Cardiac fibroblast (primary cell): ENCODE measurements around the gene IRF7.

ENCODE experiments used
- DNase-seq, 2 donors: peaks; one replicate each; pipeline versions ENCODE4 v3.0.0 to v3.0.0-alpha.2; 2010; ENCODE audit warnings: low read depth in 2 of 2
- H3K4me3 ChIP-seq, 2 donors: replicated peaks in 1 of 2; 1 replicate in 1 of 2; 2 replicates in 1 of 2; pipeline ENCODE4 v1.5.1; 2011; ENCODE audit warnings: low read depth in 2 of 2, low read length in 2 of 2, mild to moderate bottlenecking in 2 of 2, moderate library complexity in 1 of 2
- TF ChIP-seq, protein P1 (sequence below): IDR thresholded peaks from one replicate; pipeline ENCODE4 v1.5.1; 2011; ENCODE audit warnings: low read depth, mild to moderate bottlenecking, low read length, inconsistent platforms

The IRF7 gene

GRCh38 chr11:611001-611996, 4.5 kb downstream of the IRF7 start:
- no peak for DNase-seq
- TF ChIP-seq, protein P1, sequence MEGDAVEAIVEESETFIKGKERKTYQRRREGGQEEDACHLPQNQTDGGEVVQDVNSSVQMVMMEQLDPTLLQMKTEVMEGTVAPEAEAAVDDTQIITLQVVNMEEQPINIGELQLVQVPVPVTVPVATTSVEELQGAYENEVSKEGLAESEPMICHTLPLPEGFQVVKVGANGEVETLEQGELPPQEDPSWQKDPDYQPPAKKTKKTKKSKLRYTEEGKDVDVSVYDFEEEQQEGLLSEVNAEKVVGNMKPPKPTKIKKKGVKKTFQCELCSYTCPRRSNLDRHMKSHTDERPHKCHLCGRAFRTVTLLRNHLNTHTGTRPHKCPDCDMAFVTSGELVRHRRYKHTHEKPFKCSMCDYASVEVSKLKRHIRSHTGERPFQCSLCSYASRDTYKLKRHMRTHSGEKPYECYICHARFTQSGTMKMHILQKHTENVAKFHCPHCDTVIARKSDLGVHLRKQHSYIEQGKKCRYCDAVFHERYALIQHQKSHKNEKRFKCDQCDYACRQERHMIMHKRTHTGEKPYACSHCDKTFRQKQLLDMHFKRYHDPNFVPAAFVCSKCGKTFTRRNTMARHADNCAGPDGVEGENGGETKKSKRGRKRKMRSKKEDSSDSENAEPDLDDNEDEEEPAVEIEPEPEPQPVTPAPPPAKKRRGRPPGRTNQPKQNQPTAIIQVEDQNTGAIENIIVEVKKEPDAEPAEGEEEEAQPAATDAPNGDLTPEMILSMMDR = no peak
- H3K4me3 ChIP-seq = no peak overlapping the region

DNA sequence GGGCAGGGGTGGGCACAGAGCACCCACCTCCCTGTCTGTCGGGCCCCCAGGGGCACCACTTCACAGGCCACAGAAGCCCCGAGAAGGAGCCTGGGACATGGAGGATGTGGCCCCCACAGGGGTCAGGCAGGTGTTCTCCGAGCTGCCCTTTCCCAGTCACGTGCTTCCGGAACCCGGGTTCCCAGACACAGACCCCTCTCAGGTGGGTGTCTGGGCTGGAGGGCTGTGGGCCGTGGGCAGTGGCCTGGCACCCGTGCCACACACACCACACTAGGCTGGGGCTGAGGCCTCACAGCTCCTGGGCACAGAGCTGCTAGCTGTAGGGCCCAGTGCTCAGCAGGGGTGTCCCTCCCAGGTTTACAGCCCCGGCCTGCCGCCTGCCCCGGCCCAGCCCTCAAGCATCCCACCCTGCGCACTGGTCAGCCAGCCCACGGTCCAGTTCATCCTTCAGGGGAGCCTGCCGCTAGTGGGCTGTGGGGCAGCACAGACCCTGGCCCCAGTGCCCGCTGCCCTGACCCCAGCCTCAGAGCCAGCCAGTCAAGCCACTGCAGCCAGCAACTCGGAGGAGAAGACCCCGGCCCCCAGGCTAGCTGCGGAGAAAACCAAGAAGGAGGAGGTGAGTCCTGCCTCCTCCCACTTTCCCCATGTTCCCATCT, 5.5 kb downstream of the IRF7 start:
- TF ChIP-seq, protein P1 = no peak
- no peak overlapping the region for H3K4me3 ChIP-seq
- no peak for DNase-seq

DNA sequence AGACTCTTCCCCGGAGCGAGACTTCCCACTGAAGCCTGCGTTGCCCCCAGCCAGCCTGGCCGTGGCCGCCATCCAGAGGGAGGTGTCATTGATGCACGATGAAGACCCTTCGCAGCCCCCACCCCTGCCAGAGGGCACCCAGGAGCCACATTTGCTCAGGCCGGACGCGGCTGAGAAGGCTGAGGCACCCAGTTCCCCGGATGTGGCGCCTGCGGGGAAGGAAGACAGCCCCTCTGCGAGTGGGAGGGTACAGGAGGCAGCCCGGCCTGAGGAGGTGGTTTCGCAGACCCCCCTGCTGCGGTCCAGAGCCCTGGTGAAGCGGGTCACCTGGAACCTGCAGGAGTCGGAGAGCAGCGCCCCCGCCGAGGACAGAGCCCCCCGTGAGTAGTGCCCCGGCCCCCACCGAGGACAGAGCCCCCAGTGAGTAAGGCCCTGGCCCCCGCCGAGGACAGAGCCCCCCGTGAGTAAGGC, 6.4 kb downstream of the IRF7 start:
- TF ChIP-seq, protein P1 = no peak
- DNase-seq = no peak
- no peak overlapping the region for H3K4me3 ChIP-seq

DNA sequence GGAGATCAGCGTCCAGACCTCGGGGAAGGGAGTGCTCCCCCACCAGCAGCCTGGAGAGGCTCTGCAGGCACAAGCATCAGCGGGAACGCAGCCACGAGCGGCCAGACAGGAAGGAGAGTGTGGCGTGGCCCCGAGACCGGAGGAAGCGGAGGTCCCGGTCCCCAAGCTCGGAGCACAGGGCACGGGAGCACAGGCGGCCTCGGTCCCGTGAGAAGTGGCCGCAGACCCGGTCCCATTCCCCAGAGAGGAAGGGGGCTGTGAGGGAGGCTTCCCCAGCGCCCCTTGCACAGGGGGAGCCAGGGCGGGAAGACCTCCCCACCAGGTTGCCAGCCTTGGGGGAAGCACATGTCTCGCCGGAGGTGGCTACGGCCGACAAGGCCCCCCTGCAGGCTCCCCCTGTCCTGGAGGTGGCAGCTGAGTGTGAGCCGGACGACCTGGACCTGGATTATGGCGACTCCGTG, 6.9 kb downstream of the IRF7 start:
- DNase-seq = no peak
- TF ChIP-seq, protein P1 = no peak
- no peak overlapping the region for H3K4me3 ChIP-seq

GRCh38 chr11:607971-608659, 7.6 kb downstream of the IRF7 start:
- DNase-seq = no peak
- H3K4me3 ChIP-seq = no peak overlapping the region
- TF ChIP-seq, protein P1 = no peak

DNA sequence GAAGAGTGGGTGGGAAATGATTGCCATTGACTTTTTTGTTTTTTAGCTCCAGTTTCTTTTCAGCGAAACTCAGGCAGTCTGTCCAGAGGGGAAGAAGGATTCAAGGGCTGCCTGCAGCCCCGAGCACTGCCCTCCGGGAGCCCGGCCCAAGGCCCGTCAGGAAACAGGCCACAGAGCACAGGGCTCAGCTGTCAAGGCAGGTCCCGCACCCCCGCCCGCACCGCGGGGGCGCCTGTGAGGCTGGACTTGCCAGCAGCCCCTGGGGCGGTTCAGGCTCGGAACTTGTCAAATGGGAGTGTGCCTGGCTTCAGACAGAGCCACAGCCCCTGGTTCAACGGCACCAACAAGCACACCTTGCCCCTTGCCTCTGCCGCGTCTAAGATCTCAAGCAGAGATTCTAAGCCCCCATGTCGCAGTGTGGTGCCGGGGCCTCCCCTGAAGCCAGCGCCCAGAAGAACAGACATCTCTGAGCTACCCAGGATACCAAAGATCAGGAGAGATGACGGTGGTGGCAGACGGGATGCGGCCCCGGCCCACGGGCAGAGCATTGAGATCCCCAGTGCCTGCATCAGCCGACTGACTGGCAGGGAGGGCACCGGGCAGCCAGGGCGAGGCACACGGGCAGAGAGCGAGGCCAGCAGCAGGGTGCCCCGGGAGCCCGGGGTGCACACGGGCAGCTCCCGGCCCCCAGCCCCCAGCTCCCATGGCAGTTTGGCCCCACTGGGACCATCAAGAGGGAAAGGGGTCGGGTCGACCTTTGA, 8.6 kb downstream of the IRF7 start:
- DNase-seq = no peak
- TF ChIP-seq, protein P1 = no peak
- no peak overlapping the region for H3K4me3 ChIP-seq
